Neuron (in vitro differentiated cells): Measurements from ENCODE around the gene FBXO39.
"Not testable (repeated sequence)": the region's sequence is repeated elsewhere in the genome, so short reads cannot be mapped to it uniquely, and the experiment has no call there.

Source experiments
- H2AFZ ChIP-seq: one replicate; pipeline ENCODE4 v1.6.1; 2013; ENCODE audit warnings: low read depth, mild to moderate bottlenecking, inconsistent platforms, low read length, moderate library complexity
- H3K27me3 ChIP-seq: one replicate; pipeline ENCODE4 v1.6.1; 2013; ENCODE audit warnings: low read length; ENCODE audit not compliant: insufficient read depth
- H3K36me3 ChIP-seq: one replicate; pipeline ENCODE4 v1.6.1; 2013; ENCODE audit warnings: low read length; ENCODE audit not compliant: insufficient read depth
- H3K4me1 ChIP-seq: one replicate; pipeline ENCODE4 v1.6.1; 2013; ENCODE audit warnings: low read length; ENCODE audit not compliant: insufficient read depth
- H3K4me3 ChIP-seq: 2 replicates; pipeline ENCODE4 v1.5.1; 2013; ENCODE audit warnings: mild to moderate bottlenecking, low read length, moderate library complexity
- H3K9me3 ChIP-seq: one replicate; pipeline ENCODE4 v1.6.1; 2013; ENCODE audit warnings: low read length

Gene FBXO39

DNA sequence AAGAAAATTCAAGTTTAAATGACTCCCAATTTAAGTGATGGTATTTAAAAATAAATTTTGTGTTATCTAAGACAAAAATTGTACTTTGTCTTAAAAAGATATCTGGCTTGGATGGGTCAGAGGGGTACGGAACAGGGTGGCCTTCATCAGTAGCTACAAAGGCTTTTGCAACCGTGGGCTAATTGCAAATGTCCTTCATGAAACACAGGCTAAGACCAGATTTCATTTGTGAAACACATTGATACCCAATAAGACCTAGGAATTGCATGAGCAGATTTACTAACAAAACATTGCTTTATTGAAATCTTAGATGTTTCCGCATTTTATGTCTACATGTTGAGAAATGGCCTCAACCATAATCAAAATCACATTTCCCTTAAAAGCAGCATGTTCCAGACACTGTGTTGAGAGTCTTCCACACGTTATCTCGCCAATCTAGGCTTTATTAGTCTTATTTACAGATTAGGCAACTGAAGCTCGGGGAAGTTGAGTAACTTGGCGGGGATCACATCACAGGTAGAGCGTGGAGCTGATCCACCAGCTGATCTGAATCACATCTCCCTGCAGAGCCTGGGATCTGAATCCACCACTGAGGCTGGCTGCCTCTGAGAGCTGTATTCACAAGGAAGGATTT, 21.8 kb downstream of the FBXO39 start:
- H3K4me3 ChIP-seq, result no peak overlapping the region
- no peaks in the 10 kb centered on the region for H3K27me3 ChIP-seq
- no peaks in the 10 kb centered on the region for H3K36me3 ChIP-seq
- no peak overlapping the region for H2AFZ ChIP-seq
- H3K4me1 ChIP-seq, result no peaks in the 10 kb centered on the region
- H3K9me3 ChIP-seq, result no peaks in the 10 kb centered on the region

DNA sequence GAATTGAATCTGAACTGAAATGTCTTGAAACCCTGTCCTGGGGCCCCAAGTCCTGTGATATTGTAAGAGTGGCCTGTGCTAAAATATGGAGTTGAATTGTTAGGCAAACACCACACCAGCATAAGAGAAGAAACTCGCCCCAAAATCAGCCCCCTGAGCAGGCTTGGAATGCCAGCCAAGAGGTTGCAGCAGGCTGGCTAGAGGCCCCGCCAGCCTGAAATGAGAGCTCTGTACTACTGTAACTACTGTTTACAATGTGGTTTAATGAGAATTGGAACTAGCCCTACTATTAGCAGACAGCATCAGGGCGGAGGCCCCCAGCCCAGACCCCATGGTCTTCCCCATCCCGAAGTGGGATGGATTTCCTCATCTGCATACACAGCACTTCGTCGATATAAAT, 23.7 kb downstream of the FBXO39 start:
- no peak overlapping the region for H2AFZ ChIP-seq
- no peaks in the 10 kb centered on the region for H3K27me3 ChIP-seq
- H3K4me1 ChIP-seq, result no peaks in the 10 kb centered on the region
- no peak overlapping the region for H3K4me3 ChIP-seq
- H3K36me3 ChIP-seq, result no peaks in the 10 kb centered on the region
- no peaks in the 10 kb centered on the region for H3K9me3 ChIP-seq

DNA sequence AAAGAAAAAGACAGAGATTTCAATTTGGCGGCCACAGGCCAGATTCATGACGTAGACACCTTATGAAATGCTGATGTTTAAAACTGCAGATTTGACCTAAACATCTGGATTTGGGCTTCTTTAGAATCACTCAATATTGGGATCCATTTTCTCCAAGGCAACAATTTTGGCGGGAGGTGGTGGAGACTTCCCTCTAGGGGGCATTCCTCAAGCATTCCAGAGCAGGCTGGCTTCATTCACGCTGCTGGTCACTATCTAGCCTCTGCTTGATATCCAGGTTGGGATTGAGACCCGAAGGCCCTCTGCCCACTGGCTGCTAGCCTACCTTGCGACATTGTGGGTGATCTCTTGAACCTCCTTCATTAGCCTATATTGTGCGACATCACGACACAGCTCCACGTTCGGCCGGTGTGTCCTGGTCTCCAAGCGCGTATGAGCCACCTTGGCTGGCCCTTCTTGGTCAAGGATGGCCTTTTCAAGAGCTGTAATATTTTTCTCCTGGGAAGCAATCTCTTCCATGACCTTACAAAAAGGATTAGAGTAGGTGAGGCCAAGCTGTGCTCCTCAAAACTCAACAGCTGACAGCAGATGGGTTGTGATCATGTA, 24.5 kb downstream of the FBXO39 start:
- Histone ChIP-seq H2AFZ (no peak overlapping the region), H3K36me3 (no peaks in the 10 kb centered on the region), H3K9me3 (no peaks in the 10 kb centered on the region), H3K27me3 (no peaks in the 10 kb centered on the region), H3K4me3 (no peak overlapping the region), H3K4me1 (no peaks in the 10 kb centered on the region)

DNA sequence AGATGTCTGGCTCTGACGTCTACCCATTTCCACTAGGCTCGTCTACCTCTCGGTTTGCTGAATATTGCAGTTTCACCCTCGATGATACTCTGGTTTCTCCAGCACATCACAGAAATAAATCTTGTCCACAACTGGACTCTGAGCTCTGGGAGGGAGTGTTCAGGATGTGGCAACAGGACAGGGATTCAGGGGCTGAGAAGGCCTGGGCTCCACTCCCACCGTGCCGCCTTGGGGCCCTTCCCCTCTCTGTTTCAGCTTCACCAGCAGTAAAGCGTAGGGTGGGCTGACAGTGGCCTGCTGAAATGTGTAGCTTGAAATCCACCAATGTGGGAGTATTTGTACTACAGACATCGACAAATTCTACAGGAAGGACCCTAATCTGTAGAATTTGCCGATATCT, 35.5 kb downstream of the FBXO39 start:
- H3K27me3 ChIP-seq, result no peaks in the 10 kb centered on the region
- no peaks in the 10 kb centered on the region for H3K4me1 ChIP-seq
- H2AFZ ChIP-seq, result no peak overlapping the region
- H3K4me3 ChIP-seq, result no peak overlapping the region
- H3K9me3 ChIP-seq, result peaks cover 6% of the 10 kb centered on the region
- H3K36me3 ChIP-seq, result no peaks in the 10 kb centered on the region

DNA sequence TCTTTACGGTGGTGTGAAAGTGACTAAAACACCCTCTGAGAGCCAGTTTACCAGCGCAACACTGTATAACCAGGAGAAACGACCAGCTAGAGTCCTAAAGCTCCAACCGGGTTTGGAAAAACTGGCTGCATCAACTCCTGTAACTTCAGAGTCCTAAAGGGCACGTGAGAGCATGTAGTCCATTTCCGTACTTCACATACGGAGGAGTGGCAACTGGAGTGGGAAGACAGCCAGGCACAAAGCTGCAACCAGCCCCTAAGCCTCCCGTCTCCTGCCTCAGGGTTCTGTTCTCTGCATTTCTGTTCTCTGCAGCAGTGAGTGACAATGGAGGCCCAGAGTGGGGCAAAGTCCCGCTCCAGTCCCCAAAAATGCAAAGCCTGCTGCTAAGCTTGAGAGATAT, 36.3 kb downstream of the FBXO39 start:
- Histone ChIP-seq H3K27me3 (no peaks in the 10 kb centered on the region), H2AFZ (no peak overlapping the region), H3K4me1 (no peaks in the 10 kb centered on the region), H3K36me3 (no peaks in the 10 kb centered on the region), H3K4me3 (no peak overlapping the region), H3K9me3 (peaks cover 6% of the 10 kb centered on the region)

DNA sequence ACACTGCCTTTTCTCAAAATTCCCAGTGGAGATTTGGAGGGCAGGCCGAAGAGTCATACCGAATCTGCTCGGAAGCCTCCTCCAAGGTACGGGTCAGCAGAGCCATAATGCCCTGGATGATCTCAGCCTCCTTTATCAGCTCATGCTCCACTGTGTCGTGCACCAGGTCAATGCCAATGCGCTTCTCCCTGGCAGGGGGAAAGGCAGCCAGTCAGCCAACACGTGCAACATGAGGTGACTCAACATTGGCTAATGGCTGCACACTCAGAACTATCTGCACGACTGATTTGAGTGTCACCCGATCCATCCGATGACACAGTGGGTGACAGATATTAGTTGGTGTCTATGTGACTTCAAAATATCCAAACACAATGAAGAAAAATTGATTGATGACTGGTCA, 39.8 kb downstream of the FBXO39 start:
- Histone ChIP-seq H3K36me3 (no peaks in the 10 kb centered on the region), H3K9me3 (peaks cover 2% of the 10 kb centered on the region), H3K4me3 (no peak overlapping the region), H2AFZ (no peak overlapping the region), H3K27me3 (no peaks in the 10 kb centered on the region), H3K4me1 (no peaks in the 10 kb centered on the region)

DNA sequence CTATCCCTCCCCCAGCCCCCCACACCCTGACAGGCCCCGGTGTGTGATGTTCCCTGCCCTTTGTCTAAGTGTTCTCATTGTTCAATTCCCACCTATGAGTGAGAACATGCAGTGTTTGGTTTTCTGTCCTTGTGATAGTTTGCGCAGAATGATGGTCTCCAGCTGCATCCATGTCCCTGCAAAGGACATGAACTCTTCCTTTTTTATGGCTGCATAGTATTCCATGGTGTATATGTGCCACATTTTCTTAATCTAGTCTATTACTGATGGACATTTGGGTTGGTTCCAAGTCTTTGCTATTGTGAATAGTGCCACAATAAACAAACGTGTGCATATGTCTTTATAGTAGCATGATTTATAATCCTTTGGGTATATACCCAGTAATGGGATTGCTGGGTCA, 40.4 kb downstream of the FBXO39 start:
- H2AFZ ChIP-seq, H3K4me1 ChIP-seq, H3K36me3 ChIP-seq, H3K4me3 ChIP-seq, H3K9me3 ChIP-seq, H3K27me3 ChIP-seq: not testable (repeated sequence)

DNA sequence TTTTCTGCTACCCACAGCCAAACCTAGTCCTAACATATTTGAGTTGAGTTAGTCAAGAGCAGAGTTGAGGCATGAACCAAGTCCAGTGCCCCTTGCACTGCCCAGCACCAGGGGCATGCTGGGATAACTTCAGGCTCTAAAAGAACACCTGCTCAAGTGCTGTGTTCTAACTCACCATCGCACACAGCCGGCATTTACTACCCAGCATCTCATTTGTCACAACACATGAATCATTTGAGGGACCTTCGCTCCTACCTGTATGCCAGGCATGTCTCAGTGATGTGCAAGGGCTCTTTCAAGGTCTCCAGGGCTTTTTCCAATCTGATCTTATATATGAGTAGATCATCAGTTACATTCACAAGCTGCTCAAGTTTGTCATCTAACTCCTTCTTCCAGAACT, 42.9 kb downstream of the FBXO39 start:
- Histone ChIP-seq H3K36me3 (no peaks in the 10 kb centered on the region), H3K4me3 (no peak overlapping the region), H3K27me3 (no peaks in the 10 kb centered on the region), H3K9me3 (peaks cover 3% of the 10 kb centered on the region), H2AFZ (no peak overlapping the region), H3K4me1 (peaks cover 12% of the 10 kb centered on the region)

DNA sequence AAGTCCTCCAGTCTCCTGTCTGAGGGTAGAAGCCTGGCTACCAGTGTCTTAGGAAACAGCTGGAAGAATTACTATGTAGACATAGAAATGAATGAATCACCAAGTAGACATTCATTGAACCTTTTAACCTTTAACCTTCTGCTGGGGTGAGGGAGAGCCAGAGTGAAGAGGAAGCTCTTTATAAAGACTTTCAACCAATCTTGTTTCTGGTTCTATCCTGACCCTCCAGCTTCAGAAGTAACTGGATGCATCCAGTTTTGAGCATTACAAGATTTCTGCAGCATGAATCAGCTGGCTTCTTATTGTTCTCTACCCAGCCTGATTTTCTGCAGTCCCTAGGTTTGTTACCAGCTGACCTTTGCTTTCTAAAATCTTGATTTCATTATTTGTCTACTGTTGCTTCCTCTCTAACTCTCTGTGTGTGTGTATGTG, 47.0 kb downstream of the FBXO39 start:
- Histone ChIP-seq H3K27me3 (no peaks in the 10 kb centered on the region), H3K4me3 (no peak overlapping the region), H2AFZ (no peak overlapping the region), H3K9me3 (peaks cover 3% of the 10 kb centered on the region), H3K4me1 (peaks cover 12% of the 10 kb centered on the region), H3K36me3 (no peaks in the 10 kb centered on the region)

DNA sequence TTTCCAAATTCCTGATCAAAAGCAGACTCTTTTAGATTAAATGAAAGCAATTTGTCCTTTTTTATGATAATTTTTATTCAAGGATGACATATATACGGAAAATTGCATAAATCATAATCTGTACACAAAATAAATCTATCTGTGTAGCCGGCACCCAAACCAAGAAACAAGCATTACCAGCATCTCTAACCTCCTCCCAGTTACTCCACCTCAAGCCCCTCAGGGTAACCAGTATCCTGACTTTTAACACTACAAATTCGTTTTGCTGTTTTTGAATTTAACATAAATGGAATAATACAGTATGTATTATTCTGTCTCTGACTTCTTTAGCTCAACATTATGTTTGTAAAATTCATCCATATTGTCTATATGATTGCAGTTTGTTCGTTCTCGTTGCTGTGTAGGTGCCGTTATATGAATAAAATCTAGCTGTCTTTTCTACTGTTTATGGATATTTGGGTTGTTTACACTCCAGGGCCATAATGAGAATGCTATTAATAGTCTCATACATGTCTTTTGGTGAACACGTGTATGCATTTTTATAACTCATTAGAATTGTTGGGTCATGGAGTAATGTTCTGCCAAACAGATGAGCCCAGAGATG, 54.5 kb downstream of the FBXO39 start:
- Histone ChIP-seq H3K9me3 (no peaks in the 10 kb centered on the region), H2AFZ (no peak overlapping the region), H3K27me3 (no peaks in the 10 kb centered on the region), H3K4me3 (no peak overlapping the region), H3K36me3 (no peaks in the 10 kb centered on the region), H3K4me1 (peaks cover 8% of the 10 kb centered on the region)

DNA sequence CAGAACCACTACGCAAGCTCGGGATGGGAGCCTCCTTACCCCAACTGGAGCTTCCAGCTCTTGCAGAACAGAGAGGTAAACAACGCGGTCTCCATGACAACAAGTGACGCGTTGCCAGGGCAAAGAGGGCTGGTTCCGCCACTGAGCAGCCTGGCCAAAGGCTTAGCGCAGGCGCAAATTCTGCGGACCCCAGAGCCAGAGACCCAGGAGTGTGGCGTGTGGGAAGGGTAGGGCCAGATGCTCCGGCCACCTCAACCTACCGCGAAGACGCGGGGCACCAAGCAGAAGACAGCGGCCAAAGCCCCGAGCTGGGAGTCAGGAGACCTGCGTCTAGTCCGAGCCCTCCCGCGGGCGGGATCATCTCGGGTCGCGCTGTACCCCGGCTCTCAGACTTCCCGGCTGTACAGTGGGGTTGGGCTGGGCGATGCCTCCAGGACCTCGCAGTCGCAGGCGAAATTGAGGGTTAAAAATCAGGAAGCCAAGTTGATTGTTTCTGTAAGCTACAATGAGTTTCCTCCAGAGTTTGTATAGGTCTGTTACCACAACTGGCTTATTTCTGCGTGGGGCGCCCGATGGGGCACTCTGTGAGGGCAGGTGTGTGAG, 55.7 kb downstream of the FBXO39 start, which contains the start of gene TEKT1:
TSS of gene TEKT1 (minus strand) at position 69 of the 603 bp plus-strand sequence. CDS start 1,353 bp downstream, outside the sequence.
- peak within 1 kb of the TSS; percentile 47 for H3K4me3 ChIP-seq
- H3K4me1 ChIP-seq, result peaks cover 8% of the 10 kb centered on the region
- no peaks in the 10 kb centered on the region for H3K9me3 ChIP-seq
- no peaks in the 10 kb centered on the region for H3K36me3 ChIP-seq
- peak within 1 kb of the TSS; percentile 91 for H2AFZ ChIP-seq
- H3K27me3 ChIP-seq, result no peaks in the 10 kb centered on the region
